ENCODE results near the gene KRT82. TPM values are rescaled to one million over a fixed set of nuclear protein-coding genes. Genes with fewer than 3 reads are reported as not detected.
"Not testable (repeated sequence)": the region's sequence is repeated elsewhere in the genome, so short reads cannot be mapped to it uniquely, and the experiment has no call there.

The KRT82 gene
- total and polyA plus RNA-seq, 5 donors = not detected

DNA sequence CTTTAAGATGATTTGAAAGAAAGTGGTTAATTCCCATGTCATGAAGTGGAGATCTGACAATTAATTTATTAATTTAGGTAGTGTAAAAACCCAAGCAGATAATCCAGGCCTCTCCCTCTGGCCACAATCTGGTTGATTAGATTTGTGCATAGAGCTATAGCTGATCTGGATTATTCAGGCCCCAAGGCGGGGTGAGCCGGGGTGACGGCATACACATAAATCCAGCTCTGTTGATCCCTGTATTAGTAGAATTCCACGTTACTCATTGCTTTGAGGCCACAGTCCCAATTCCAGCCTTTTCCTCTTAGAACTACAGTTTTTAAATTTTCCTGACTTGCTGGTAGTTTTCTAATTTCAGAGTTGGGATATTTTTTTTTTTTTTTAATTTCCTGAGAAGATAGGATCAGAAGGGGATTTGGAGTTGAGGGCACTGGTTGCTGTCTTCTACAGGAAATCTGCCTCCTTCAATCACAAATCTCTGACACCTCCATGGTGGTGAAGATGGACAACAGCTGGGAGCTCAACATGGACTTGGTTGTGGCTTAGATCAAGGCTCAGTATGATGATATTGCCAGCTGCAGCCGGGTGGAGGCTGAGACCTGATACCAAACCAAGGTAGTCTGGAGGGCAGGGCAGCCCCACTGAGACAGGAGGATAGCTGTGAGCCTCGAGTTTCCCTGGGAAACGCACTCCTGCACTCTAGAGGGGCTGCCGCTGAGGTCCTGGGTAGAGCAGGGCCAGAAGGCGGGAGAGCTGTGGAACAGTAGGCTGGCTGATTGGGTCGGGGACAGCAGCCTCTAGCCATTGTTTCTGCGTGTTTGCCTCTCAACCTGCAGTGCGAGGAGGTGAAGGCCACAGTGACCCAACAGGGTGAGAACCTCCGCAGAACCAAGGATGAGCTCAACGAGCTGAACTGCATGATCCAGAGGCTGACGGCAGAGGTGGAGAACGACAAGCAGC is 58.3 kb downstream of the KRT82 start:
- H3K27ac ChIP-seq (ENCODE audit: low read length) = no peak overlapping the region
- ATAC-seq (no peak), DNase-seq (no peak)
- 70% methylated on average over 16 of the region's 16 CpGs for WGBS
- no peaks in the 10 kb centered on the region for H3K27me3 ChIP-seq (ENCODE audit: control insufficient read depth, insufficient read depth)
- no peak overlapping the region for H3K4me3 ChIP-seq (ENCODE audit: low read length)
- intact Hi-C loops (cut with DNase I) = no loop called here
- H3K4me1 ChIP-seq (ENCODE audit: control insufficient read depth, insufficient read depth, low read length) = no peaks in the 10 kb centered on the region
- H3K9me3 ChIP-seq (ENCODE audit: control insufficient read depth, low read length) = peaks cover 3% of the 10 kb centered on the region

DNA sequence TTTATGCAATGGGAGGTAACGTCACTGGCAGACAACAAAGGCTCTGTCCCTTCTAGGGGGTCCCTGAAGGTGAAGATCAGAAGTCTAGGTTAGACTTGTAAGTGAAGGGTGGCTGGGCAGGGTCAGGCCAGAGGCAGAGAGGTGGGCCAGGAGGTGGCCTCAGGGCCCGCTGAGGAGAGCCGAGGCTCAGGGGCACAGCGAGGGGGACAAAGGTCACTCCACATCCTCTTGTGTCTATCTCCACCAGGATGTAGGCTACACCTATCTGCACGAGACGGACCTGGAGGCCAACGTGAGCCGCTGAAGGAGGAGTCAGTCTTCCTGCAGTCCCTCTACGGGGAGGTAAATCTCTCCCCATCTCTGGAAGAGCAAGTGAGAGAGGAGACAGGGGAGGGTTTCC is 59.1 kb downstream of the KRT82 start:
- H3K4me1 ChIP-seq (ENCODE audit: control insufficient read depth, insufficient read depth, low read length) = no peaks in the 10 kb centered on the region
- ATAC-seq (no peak), DNase-seq (no peak)
- H3K4me3 ChIP-seq (ENCODE audit: low read length) = no peak overlapping the region
- intact Hi-C loops (cut with DNase I) = no loop called here
- no peak overlapping the region for H3K27ac ChIP-seq (ENCODE audit: low read length)
- 73% methylated on average over 9 of the region's 9 CpGs for WGBS
- H3K9me3 ChIP-seq (ENCODE audit: control insufficient read depth, low read length) = peaks cover 3% of the 10 kb centered on the region
- no peaks in the 10 kb centered on the region for H3K27me3 ChIP-seq (ENCODE audit: control insufficient read depth, insufficient read depth)

DNA sequence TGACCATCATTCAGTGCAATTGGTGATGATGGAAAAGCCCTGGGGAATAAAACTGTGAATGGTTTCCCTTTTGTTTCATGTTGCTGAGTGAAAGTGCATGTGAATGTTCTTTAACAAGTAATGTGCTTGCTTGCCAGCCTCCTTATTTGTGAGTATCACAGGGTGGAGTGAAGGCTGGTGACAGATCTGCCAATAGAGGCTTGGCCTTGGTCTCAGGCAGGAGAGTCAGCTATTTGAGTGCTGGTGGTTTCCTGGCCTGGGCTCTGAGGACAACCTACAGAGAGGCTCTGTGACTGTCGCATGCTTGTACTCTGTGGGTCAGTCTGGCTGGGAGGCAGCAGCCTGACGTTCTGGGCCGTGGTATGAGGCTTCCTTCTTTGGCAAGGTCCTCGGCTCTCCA is 59.5 kb downstream of the KRT82 start:
- Histone ChIP-seq H3K4me3 (ENCODE audit: low read length) (no peak overlapping the region), H3K27me3 (ENCODE audit: control insufficient read depth, insufficient read depth) (no peaks in the 10 kb centered on the region), H3K27ac (ENCODE audit: low read length) (no peak overlapping the region), H3K4me1 (ENCODE audit: control insufficient read depth, insufficient read depth, low read length) (no peaks in the 10 kb centered on the region), H3K9me3 (ENCODE audit: control insufficient read depth, low read length) (peaks cover 3% of the 10 kb centered on the region)
- intact Hi-C loops (cut with DNase I) = no loop called here
- DNase-seq = no peak
- WGBS = 20% methylated on average over 4 of the region's 4 CpGs
- ATAC-seq = peak; percentile 31 to 67

- H3K4me3 ChIP-seq (ENCODE audit: low read length); DNase-seq; H3K27me3 ChIP-seq (ENCODE audit: control insufficient read depth, insufficient read depth); H3K9me3 ChIP-seq (ENCODE audit: control insufficient read depth, low read length); intact Hi-C loops (cut with DNase I); H3K4me1 ChIP-seq (ENCODE audit: control insufficient read depth, insufficient read depth, low read length); H3K27ac ChIP-seq (ENCODE audit: low read length); ATAC-seq: not testable (repeated sequence)
- WGBS = 89% methylated on average over 8 of the region's 8 CpGs
Observed at GRCh38 chr12:52345041-52345440, 61.1 kb downstream of the KRT82 start.

GRCh38 chr12:52344111-52344510 is 62.0 kb downstream of the KRT82 start:
- WGBS = 90% methylated on average over 12 of the region's 12 CpGs
- intact Hi-C loops (cut with DNase I) = no loop called here
- Histone ChIP-seq H3K9me3 (ENCODE audit: control insufficient read depth, low read length) (peaks cover 3% of the 10 kb centered on the region), H3K4me3 (ENCODE audit: low read length) (no peak overlapping the region), H3K27me3 (ENCODE audit: control insufficient read depth, insufficient read depth) (no peaks in the 10 kb centered on the region), H3K4me1 (ENCODE audit: control insufficient read depth, insufficient read depth, low read length) (no peaks in the 10 kb centered on the region), H3K27ac (ENCODE audit: low read length) (no peak overlapping the region)
- ATAC-seq = no peak
- DNase-seq = no peak

Other genes with a start within 250 kb of the KRT82 start
- under 1 TPM in 1 of 4 donors, not detected in 3; 0.06 TPM for gene KRT80, start 214.3 kb downstream of the KRT82 start, total RNA-seq
- 0.05 TPM for gene KRT80, start 214.3 kb downstream of the KRT82 start, polyA plus RNA-seq
- 1 to 10 TPM in 2 of 4 donors, under 1 TPM in 1, not detected in 1; 0.94 to 3.0 (median 1.1) TPM for gene KRT7, start 173.1 kb downstream of the KRT82 start, total RNA-seq
- gene KRT7, start 173.1 kb downstream of the KRT82 start, polyA plus RNA-seq = 0.16 TPM
- gene KRT86, start 131.7 kb downstream of the KRT82 start, total RNA-seq = not detected
- not detected for gene KRT86, start 131.7 kb downstream of the KRT82 start, polyA plus RNA-seq
- gene KRT81, start 114.8 kb downstream of the KRT82 start, total RNA-seq = not detected
- gene KRT81, start 114.8 kb downstream of the KRT82 start, polyA plus RNA-seq = not detected
- not detected for gene KRT83, start 84.9 kb downstream of the KRT82 start, total RNA-seq
- gene KRT83, start 84.9 kb downstream of the KRT82 start, polyA plus RNA-seq = not detected
- gene KRT85, start 38.9 kb downstream of the KRT82 start, total RNA-seq = not detected
- not detected for gene KRT85, start 38.9 kb downstream of the KRT82 start, polyA plus RNA-seq
- gene KRT84, start 20.7 kb downstream of the KRT82 start, total RNA-seq = not detected
- not detected for gene KRT84, start 20.7 kb downstream of the KRT82 start, polyA plus RNA-seq
- gene KRT75, start 28.0 kb upstream of the KRT82 start, total RNA-seq = not detected
- gene KRT75, start 28.0 kb upstream of the KRT82 start, polyA plus RNA-seq = 0.07 TPM
- gene KRT6B, start 45.8 kb upstream of the KRT82 start, total RNA-seq = not detected
- gene KRT6B, start 45.8 kb upstream of the KRT82 start, polyA plus RNA-seq = not detected
- not detected for gene KRT6C, start 67.5 kb upstream of the KRT82 start, total RNA-seq
- gene KRT6C, start 67.5 kb upstream of the KRT82 start, polyA plus RNA-seq = not detected
- not detected for gene KRT6A, start 86.9 kb upstream of the KRT82 start, total RNA-seq
- gene KRT6A, start 86.9 kb upstream of the KRT82 start, polyA plus RNA-seq = not detected
- gene KRT5, start 114.1 kb upstream of the KRT82 start, total RNA-seq = not detected
- 0.07 TPM for gene KRT5, start 114.1 kb upstream of the KRT82 start, polyA plus RNA-seq
- not detected for gene KRT71, start 146.8 kb upstream of the KRT82 start, total RNA-seq
- gene KRT71, start 146.8 kb upstream of the KRT82 start, polyA plus RNA-seq = not detected
- gene KRT74, start 167.5 kb upstream of the KRT82 start, total RNA-seq = 1 to 10 TPM in 2 of 4 donors, under 1 TPM in 2; 0.47 to 2.2 (median 1.2) TPM
- gene KRT74, start 167.5 kb upstream of the KRT82 start, polyA plus RNA-seq = 0.14 TPM
- gene KRT72, start 195.1 kb upstream of the KRT82 start, total RNA-seq = not detected
- gene KRT72, start 195.1 kb upstream of the KRT82 start, polyA plus RNA-seq = not detected
- gene KRT73, start 212.2 kb upstream of the KRT82 start, total RNA-seq = not detected
- not detected for gene KRT73, start 212.2 kb upstream of the KRT82 start, polyA plus RNA-seq
- gene KRT2, start 245.9 kb upstream of the KRT82 start, total RNA-seq = not detected
- not detected for gene KRT2, start 245.9 kb upstream of the KRT82 start, polyA plus RNA-seq